ENCODE measurements around the gene MKKS. TPM values are rescaled to one million over a fixed set of nuclear protein-coding genes. Genes with fewer than 3 reads are reported as not detected.

Gene MKKS
- total and polyA plus RNA-seq, 10 of the 15 experiments (the other 5 are each of a cell fraction or from before 2014, with no cell fraction given): 4.3 to 17.9 (median 7.7) TPM

- TF ChIP-seq SUZ12 (IDR thresholded peaks at IDR 0.05; ENCODE audit: unreplicated experiment): no peak
- no peak for TF ChIP-seq ZNF384 (IDR thresholded peaks at IDR 0.05; ENCODE audit: borderline replicate concordance, low read depth, low read length)
- TF ChIP-seq DPF2 (IDR thresholded peaks at IDR 0.05): 0 out of 2 replicates have a peak, but pooled peaks have one; percentile 16
- TF ChIP-seq RELB (IDR thresholded peaks at IDR 0.05; ENCODE audit: low read depth): 0 out of 2 replicates have a peak, but pooled peaks have one; percentile 28
These were observed 71.3 kb downstream of the MKKS start (continued) for GRCh38 chr20:10362674-10363073.

GRCh38 chr20:10360878-10361277 is 73.1 kb downstream of the MKKS start:
- in situ Hi-C loops (cut with MboI) (no loop called here), intact Hi-C loops (cut with micrococcal nuclease; ENCODE audit: unreplicated experiment) (no loop called here)
- ChIA-PET POLR2A (interaction anchor here (3.4 kb wide), 1 partner anchor 10 kb away, joined by 24 read pairs; no protein-coding TSS in a partner anchor), SMC1A (ENCODE audit: uncharacterized antibody, unreplicated experiment) (interaction anchor here (1.1 to 8.8 kb wide), 5 partner anchors 11 to 858 kb away, joined by 3 to 103 read pairs (median 3); no protein-coding TSS in a partner anchor), CTCF (interaction anchor here (1.3 to 3.1 kb wide), 3 partner anchors 8 to 21 kb away, joined by 4 to 9 read pairs (median 8); no protein-coding TSS in a partner anchor), RAD21 (ENCODE audit: unreplicated experiment) (interaction anchor here (1.0 to 6.7 kb wide), 3 partner anchors 11 to 52 kb away, joined by 4 to 86 read pairs (median 6); no protein-coding TSS in a partner anchor)
- 88% methylated on average over 1 of the region's 1 CpG for WGBS (ENCODE audit: insufficient coverage, insufficient replicate concordance, low lambda C conversion rate, missing lambda C conversion rate)
- Histone ChIP-seq H2AFZ (ENCODE audit: control insufficient read depth, low read depth, low read length) (no peak overlapping the region), H3K27ac (ENCODE audit: control insufficient read depth, insufficient read depth) (no peak overlapping the region), H3K27me3 (replicated peaks in 1 of 2; ENCODE audit: control insufficient read depth in 2 of 2, insufficient read depth in 2 of 2, low read length in 1 of 2) (no peaks in the 10 kb centered on the region), H3K36me3 (ENCODE audit: control insufficient read depth in 2 of 2, insufficient read depth in 2 of 2, low read length in 1 of 2) (no peaks in the 10 kb centered on the region), H3K4me1 (ENCODE audit: control insufficient read depth, insufficient read depth, low read length) (no peaks in the 10 kb centered on the region), H3K9me3 (replicated peaks; ENCODE audit: control insufficient read depth, insufficient read depth, low read length) (no peaks in the 10 kb centered on the region; the same call in 2 of the 3 replicates), H3K9ac (ENCODE audit: control insufficient read depth, insufficient read depth, low read length) (no peak overlapping the region), H4K20me1 (ENCODE audit: control insufficient read depth, insufficient read depth) (no peaks in the 10 kb centered on the region), H3K79me2 (ENCODE audit: control insufficient read depth, insufficient read depth, low read length) (no peaks in the 10 kb centered on the region), H3K4me2 (ENCODE audit: control insufficient read depth, insufficient read depth) (no peak overlapping the region), H3K4me3 (no peak overlapping the region)
- TF ChIP-seq NR2C1 (IDR thresholded peaks at IDR 0.05): no peak
- no peak for TF ChIP-seq NFXL1 (IDR thresholded peaks at IDR 0.05; ENCODE audit: borderline replicate concordance)
- TF ChIP-seq, protein P1, sequence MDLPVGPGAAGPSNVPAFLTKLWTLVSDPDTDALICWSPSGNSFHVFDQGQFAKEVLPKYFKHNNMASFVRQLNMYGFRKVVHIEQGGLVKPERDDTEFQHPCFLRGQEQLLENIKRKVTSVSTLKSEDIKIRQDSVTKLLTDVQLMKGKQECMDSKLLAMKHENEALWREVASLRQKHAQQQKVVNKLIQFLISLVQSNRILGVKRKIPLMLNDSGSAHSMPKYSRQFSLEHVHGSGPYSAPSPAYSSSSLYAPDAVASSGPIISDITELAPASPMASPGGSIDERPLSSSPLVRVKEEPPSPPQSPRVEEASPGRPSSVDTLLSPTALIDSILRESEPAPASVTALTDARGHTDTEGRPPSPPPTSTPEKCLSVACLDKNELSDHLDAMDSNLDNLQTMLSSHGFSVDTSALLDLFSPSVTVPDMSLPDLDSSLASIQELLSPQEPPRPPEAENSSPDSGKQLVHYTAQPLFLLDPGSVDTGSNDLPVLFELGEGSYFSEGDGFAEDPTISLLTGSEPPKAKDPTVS (IDR thresholded peaks at IDR 0.05; ENCODE audit: low read depth, low read length): no peak
- TF ChIP-seq MTA2 (IDR thresholded peaks at IDR 0.05; ENCODE audit: low read depth): no peak
- no peak for TF ChIP-seq GABPA (IDR thresholded peaks at IDR 0.05; ENCODE audit: low read depth)
- no peak for TF ChIP-seq FOXK2 (IDR thresholded peaks at IDR 0.05)
- TF ChIP-seq TCF7 (IDR thresholded peaks at IDR 0.05; ENCODE audit: borderline replicate concordance): no peak
- no peak for TF ChIP-seq CHD2 (IDR thresholded peaks at IDR 0.05; ENCODE audit: borderline replicate concordance, low read depth, low read length)
- no peak for TF ChIP-seq EGR1 (IDR thresholded peaks at IDR 0.05; ENCODE audit: borderline replicate concordance in 1 of 2, low read depth in 2 of 2, low read length in 2 of 2)
- no peak for TF ChIP-seq CHD1 (IDR thresholded peaks at IDR 0.05; ENCODE audit: low read depth, low read length)
- TF ChIP-seq ZSCAN29 (IDR thresholded peaks at IDR 0.05): no peak
- no peak for TF ChIP-seq MTA3 (IDR thresholded peaks at IDR 0.05; ENCODE audit: borderline replicate concordance, low read length)
- no TSS peak for BruUV-seq (replicated peaks)
- no peak for ATAC-seq
- no peak for FAIRE-seq
- no peak for DNase-seq (ENCODE audit: low read depth, low spot score)

Measured in GM12878 (cell line).